H9 (cell line): ENCODE data around the gene PRR7. TPM values are rescaled to one million over a fixed set of nuclear protein-coding genes. Genes with fewer than 3 reads are reported as not detected.

Experiments
- DNase-seq: peaks from one replicate; pipeline ENCODE4 v3.0.0-alpha.2; 2017
- H2AFZ ChIP-seq: one replicate; pipeline ENCODE4 v1.6.1; 2013; ENCODE audit warnings: mild to moderate bottlenecking, low read length, control low read depth, moderate library complexity
- H2AK5ac ChIP-seq: 2 replicates; pipeline ENCODE4 v1.6.1; 2013; ENCODE audit warnings: low read length, control low read depth, mixed read lengths; ENCODE audit not compliant: insufficient read length
- H2BK120ac ChIP-seq: one replicate; pipeline ENCODE4 v1.6.1; 2013; ENCODE audit warnings: low read depth, mild to moderate bottlenecking, low read length, control low read depth, inconsistent platforms; ENCODE audit not compliant: poor library complexity, severe bottlenecking
- H2BK12ac ChIP-seq: 2 replicates; pipeline ENCODE4 v1.6.1; 2013; ENCODE audit warnings: low read length, control low read depth, mixed read lengths, low read depth; ENCODE audit not compliant: insufficient read length
- H2BK15ac ChIP-seq: 2 replicates; pipeline ENCODE4 v1.6.1; 2013; ENCODE audit warnings: low read depth, low read length, control low read depth
- H2BK20ac ChIP-seq: one replicate; pipeline ENCODE4 v1.6.1; 2013; ENCODE audit warnings: low read depth, mild to moderate bottlenecking, low read length, control low read depth, inconsistent platforms; ENCODE audit not compliant: poor library complexity, severe bottlenecking
- H2BK5ac ChIP-seq: 2 replicates; pipeline ENCODE4 v1.6.1; 2013; ENCODE audit warnings: low read length, control low read depth, mixed read lengths; ENCODE audit not compliant: insufficient read length
- H3K14ac ChIP-seq: 2 replicates; pipeline ENCODE4 v1.6.1; 2013; ENCODE audit warnings: low read length, control low read depth; ENCODE audit not compliant: insufficient read depth
- H3K18ac ChIP-seq: 2 replicates; pipeline ENCODE4 v1.6.1; 2013; ENCODE audit warnings: low read depth, mild to moderate bottlenecking, mixed read lengths, low read length, control low read depth; ENCODE audit not compliant: insufficient read length
- H3K23ac ChIP-seq: 2 replicates; pipeline ENCODE4 v1.6.1; 2013; ENCODE audit warnings: low read length, control low read depth, mixed read lengths, low read depth; ENCODE audit not compliant: insufficient read length
- H3K23me2 ChIP-seq: 2 replicates; pipeline ENCODE4 v1.6.1; 2013; ENCODE audit warnings: low read depth, mild to moderate bottlenecking, mixed read lengths, low read length, control low read depth; ENCODE audit not compliant: insufficient read length, poor library complexity, severe bottlenecking
- H3K27ac ChIP-seq: 2 replicates; pipeline ENCODE4 v1.5.1; 2013; ENCODE audit warnings: low read length, control low read depth, mixed read lengths, low read depth; ENCODE audit not compliant: insufficient read length
- H3K27me3 ChIP-seq: 2 replicates; pipeline ENCODE4 v1.6.1; 2013; ENCODE audit warnings: low read length, control low read depth, inconsistent platforms; ENCODE audit not compliant: insufficient read depth
- H3K4ac ChIP-seq: 2 replicates; pipeline ENCODE4 v1.6.1; 2013; ENCODE audit warnings: low read depth, mild to moderate bottlenecking, control low read depth, inconsistent platforms, low read length, moderate library complexity
- H3K4me1 ChIP-seq: 2 replicates; pipeline ENCODE4 v1.6.1; 2013; ENCODE audit warnings: low read length, control low read depth, inconsistent platforms; ENCODE audit not compliant: insufficient read depth
- H3K4me2 ChIP-seq: 2 replicates; pipeline ENCODE4 v1.6.1; 2013; ENCODE audit warnings: low read length, control low read depth, mixed read lengths; ENCODE audit not compliant: insufficient read length, insufficient read depth
- H3K56ac ChIP-seq: 2 replicates; pipeline ENCODE4 v1.6.1; 2013; ENCODE audit warnings: low read depth, mild to moderate bottlenecking, mixed read lengths, low read length, control low read depth; ENCODE audit not compliant: insufficient read length
- H3K79me1 ChIP-seq: 2 replicates; pipeline ENCODE4 v1.6.1; 2013; ENCODE audit warnings: low read depth, mild to moderate bottlenecking, moderate library complexity, low read length, control low read depth, inconsistent platforms; ENCODE audit not compliant: insufficient read depth, poor library complexity, severe bottlenecking
- H3K79me2 ChIP-seq: 2 replicates; pipeline ENCODE4 v1.6.1; 2013; ENCODE audit warnings: low read length, control low read depth, inconsistent platforms; ENCODE audit not compliant: insufficient read depth
- H3K9ac ChIP-seq: 2 replicates; pipeline ENCODE4 v1.6.1; 2013; ENCODE audit warnings: low read length, control low read depth, mixed read lengths; ENCODE audit not compliant: insufficient read length; ENCODE audit errors: extremely low read depth
- H3K9me3 ChIP-seq: one replicate; pipeline ENCODE4 v1.6.1; 2013; ENCODE audit warnings: low read depth, low read length, inconsistent platforms; ENCODE audit not compliant: control insufficient read depth
- H3T11ph ChIP-seq: one replicate; pipeline ENCODE4 v1.6.1; 2013; ENCODE audit warnings: mild to moderate bottlenecking, low read length, control low read depth, inconsistent platforms
- H4K20me1 ChIP-seq: one replicate; pipeline ENCODE4 v1.6.1; 2013; ENCODE audit not compliant: control insufficient read depth, insufficient read length, insufficient read depth
- H4K5ac ChIP-seq: 2 replicates; pipeline ENCODE4 v1.6.1; 2013; ENCODE audit warnings: low read depth, mild to moderate bottlenecking, mixed read lengths, low read length, control low read depth; ENCODE audit not compliant: insufficient read length
- H4K8ac ChIP-seq: replicated peaks from 2 replicates; pipeline ENCODE4 v1.6.1; 2013; ENCODE audit warnings: low read length, control low read depth, mixed read lengths, low read depth; ENCODE audit not compliant: insufficient read length
- H4K91ac ChIP-seq: 2 replicates; pipeline ENCODE4 v1.6.1; 2013; ENCODE audit warnings: low read depth, mild to moderate bottlenecking, moderate library complexity, mixed read lengths, low read length, control low read depth; ENCODE audit not compliant: insufficient read length
- H3K27ac Mint-ChIP-seq, 3 experiments: 2 replicates in 2 of 3; 3 replicates in 1 of 3; pipeline ENCODE4 v1.8.0; 2020 to 2021; ENCODE audit warnings: mixed read lengths in 3 of 3, mild to moderate bottlenecking in 1 of 3, moderate library complexity in 1 of 3
- H3K27me3 Mint-ChIP-seq: 2 replicates; pipeline ENCODE4 v1.8.0; 2021; ENCODE audit warnings: low read depth, mild to moderate bottlenecking, moderate library complexity, mixed read lengths
- H3K36me3 Mint-ChIP-seq, 3 experiments: 2 replicates in 2 of 3; 3 replicates in 1 of 3; pipeline ENCODE4 v1.8.0; 2020 to 2021; ENCODE audit warnings: low read depth in 3 of 3, mixed read lengths in 3 of 3; ENCODE audit not compliant: insufficient read depth in 1 of 3
- H3K4me1 Mint-ChIP-seq, 2 experiments: 2 replicates each; pipeline ENCODE4 v1.8.0; 2020; ENCODE audit warnings: mixed read lengths in 2 of 2
- H3K4me3 Mint-ChIP-seq, 2 experiments: 2 replicates in 1 of 2; 3 replicates in 1 of 2; pipeline ENCODE4 v1.8.0; 2020 to 2021; ENCODE audit warnings: mild to moderate bottlenecking in 2 of 2, mixed read lengths in 2 of 2, moderate library complexity in 1 of 2
- H3K9me3 Mint-ChIP-seq, 2 experiments: 2 replicates in 1 of 2; 3 replicates in 1 of 2; pipeline ENCODE4 v1.8.0; 2020; ENCODE audit warnings: mild to moderate bottlenecking in 2 of 2, mixed read lengths in 2 of 2, moderate library complexity in 1 of 2
- CTCF ChIP-seq: fragments of 200-600 bp; sonication (generic); conservative IDR thresholded peaks from 3 replicates; pipeline ENCODE4 v1.8.0; 2021; ENCODE audit warnings: antibody characterized with exemption, mild to moderate bottlenecking
- WGBS: extraction: QIAGEN DNeasy Blood & Tissue Kit; methylation state at CpG from one replicate; pipeline ENCODE4 v1.1.7; 2013; ENCODE audit warnings: missing lambda C conversion rate, low lambda C conversion rate, mixed read lengths; ENCODE audit not compliant: insufficient read length; ENCODE audit errors: extremely low coverage; 5-methylcytosine and 5-hydroxymethylcytosine counted together
- total RNA-seq: library from RNA; stranded (reverse); gene quantifications from 2 replicates; pipeline ENCODE4 v1.2.1, GENCODE V29; 2021

The PRR7 gene
- total RNA-seq, 1 experiment from 2014 or later: 9.6 TPM

GRCh38 chr5:177456976-177457851, 10.6 kb downstream of the PRR7 start:
- Histone ChIP-seq H2BK5ac (no peak overlapping the region), H3K27me3 (peaks cover 4% of the 10 kb centered on the region; the same call in 1 of the 2 replicates), H2BK120ac (no peak overlapping the region), H3K23ac (no peak overlapping the region), H4K8ac (no peak overlapping the region), H3K9me3 (no peaks in the 10 kb centered on the region), H3K18ac (no peak overlapping the region), H4K20me1 (no peaks in the 10 kb centered on the region), H3K79me2 (no peaks in the 10 kb centered on the region), H3K56ac (no peak overlapping the region), H3K4me2 (no peak overlapping the region), H3K4me1 (no peaks in the 10 kb centered on the region), H3K9ac (no peak overlapping the region), H3K14ac (no peak overlapping the region), H4K5ac (no peak overlapping the region), H2BK12ac (no peak overlapping the region), H3K23me2 (peaks cover 14% of the 10 kb centered on the region), H2AFZ (no peak overlapping the region), H2BK20ac (no peak overlapping the region), H3K79me1 (no peaks in the 10 kb centered on the region), H2AK5ac (no peak overlapping the region), H3T11ph (no peak overlapping the region), H2BK15ac (no peak overlapping the region), H3K27ac (no peak overlapping the region), H4K91ac (no peak overlapping the region), H3K4ac (no peak overlapping the region)
- peaks cover 27 to 50% (median 43%) of the 10 kb centered on the region in 3 experiments for H3K36me3 Mint-ChIP-seq
- no peaks in the 10 kb centered on the region; a peak in 1 of 5 replicates for H3K9me3 Mint-ChIP-seq
- peak overlapping the region; percentile 34 to 67; a peak in 4 of 5 replicates for H3K4me3 Mint-ChIP-seq
- peak overlapping the region; percentile 94 to 98 (median 95); a peak in 6 of 7 replicates for H3K27ac Mint-ChIP-seq
- peaks cover 12% of the 10 kb centered on the region for H3K27me3 Mint-ChIP-seq
- no CpG with 5 or more reads among the region's 24 CpGs for WGBS
- peak; percentile 62 for TF ChIP-seq CTCF
- peak; percentile 99 for DNase-seq
- peaks cover 21 to 28% of the 10 kb centered on the region in 2 experiments for H3K4me1 Mint-ChIP-seq
